Activated T-cell treated with anti-CD3 and anti-CD28 coated beads for 4 hours (primary cell): ENCODE results near the gene TUBA4B.
"Not testable (repeated sequence)": the region's sequence is repeated elsewhere in the genome, so short reads cannot be mapped to it uniquely, and the experiment has no call there.

ENCODE experiments used
- DNase-seq: peaks from one replicate; pipeline ENCODE4 v3.0.0-alpha.2; 2020

Gene TUBA4B

DNA sequence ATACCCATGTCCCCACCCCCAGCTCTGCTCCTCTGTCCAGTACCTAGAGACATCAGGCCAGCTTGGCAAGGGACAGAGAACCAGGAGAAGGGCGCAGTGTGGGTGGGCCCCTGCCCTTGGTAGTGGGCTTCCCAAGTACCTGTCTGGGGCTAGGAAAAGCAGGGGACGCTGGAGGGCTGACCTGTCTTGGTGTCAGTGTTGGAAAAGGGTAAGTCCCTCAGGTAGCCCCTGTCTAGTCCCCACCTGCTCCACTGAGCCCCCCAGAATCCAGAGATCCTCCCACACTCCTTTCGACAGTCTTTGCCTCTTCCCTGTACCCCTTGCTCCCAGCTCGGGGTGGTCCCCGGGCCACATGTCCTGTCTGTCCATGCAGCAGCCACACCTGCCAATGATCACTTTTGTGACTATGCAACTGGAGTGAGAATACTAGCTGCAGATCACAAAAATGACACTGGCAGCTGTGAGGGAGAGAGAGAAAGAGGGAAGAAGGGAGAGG, 40.7 kb downstream of the TUBA4B start:
- DNase-seq: no peak

DNA sequence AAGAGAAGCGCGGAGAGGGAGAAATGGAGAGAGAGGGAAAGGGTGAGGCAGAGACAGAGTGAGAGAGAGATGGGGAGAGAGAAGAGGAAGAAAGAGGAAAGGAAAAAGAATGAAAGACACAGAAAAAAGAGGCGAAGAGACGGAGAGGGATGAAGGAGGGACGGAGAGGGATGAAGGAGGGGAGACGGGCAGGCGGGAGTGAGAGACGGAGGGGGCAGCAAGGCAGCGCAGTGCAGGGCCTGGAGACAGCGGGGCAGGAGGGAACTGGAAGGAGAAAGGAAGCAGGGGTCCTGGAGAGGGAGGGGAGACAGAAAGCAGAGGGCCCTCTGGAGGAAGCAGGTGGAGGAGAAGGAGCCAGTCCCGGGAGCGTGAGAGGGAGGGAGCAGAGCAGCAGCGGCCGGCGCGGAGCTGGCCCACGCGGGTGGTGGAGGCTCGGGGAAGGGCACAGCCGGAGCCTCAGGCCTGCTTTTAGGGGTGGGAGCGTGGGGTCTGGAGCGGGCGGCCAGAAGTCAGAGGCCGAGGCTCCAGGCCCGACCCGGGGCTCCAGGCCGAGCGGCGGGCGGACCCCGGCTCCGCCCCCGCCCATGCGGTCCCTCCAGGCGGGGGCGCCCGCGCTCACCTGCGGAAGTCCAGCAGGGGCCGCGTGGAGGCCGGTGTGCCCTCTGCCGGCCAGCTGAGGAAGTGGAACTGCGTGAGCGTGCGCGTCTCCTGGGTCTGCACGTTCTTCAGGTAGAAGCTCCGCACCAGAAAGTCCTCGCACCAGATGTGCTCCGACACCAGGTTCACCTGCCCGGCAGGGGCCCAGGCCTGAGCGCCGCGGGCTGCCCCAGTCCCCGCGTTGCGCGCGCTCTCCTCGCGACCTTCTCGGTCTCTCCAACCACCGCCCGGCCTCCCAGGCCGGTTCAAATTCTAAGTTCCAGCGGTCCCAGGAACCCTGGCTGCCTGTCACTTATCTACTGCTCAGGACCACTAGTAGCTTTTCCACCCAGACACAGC, 41.6 kb downstream of the TUBA4B start:
- peak; percentile 83 for DNase-seq

DNA sequence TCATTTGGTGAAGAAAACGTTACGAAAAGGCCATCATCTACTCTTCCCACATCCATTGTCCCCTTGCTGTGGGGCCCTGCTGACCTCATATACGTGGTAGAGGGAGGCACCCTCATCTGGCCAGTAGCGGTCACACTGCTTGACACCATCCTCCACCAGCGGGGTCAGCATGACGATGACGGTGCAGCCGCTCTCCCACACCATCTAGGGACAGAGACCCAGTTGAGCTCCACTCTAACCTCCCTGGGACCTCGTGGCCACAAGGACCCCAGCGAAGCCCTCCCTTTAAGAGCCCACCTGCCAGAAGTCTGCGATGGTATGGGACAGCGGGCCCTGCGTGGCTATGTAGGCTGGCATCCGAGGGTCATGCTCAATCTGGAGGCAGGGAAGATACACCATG, 43.1 kb downstream of the TUBA4B start:
- DNase-seq: no peak

- no peak for DNase-seq
Measured at GRCh38 chr2:219296631-219297391, 43.8 kb downstream of the TUBA4B start.

DNA sequence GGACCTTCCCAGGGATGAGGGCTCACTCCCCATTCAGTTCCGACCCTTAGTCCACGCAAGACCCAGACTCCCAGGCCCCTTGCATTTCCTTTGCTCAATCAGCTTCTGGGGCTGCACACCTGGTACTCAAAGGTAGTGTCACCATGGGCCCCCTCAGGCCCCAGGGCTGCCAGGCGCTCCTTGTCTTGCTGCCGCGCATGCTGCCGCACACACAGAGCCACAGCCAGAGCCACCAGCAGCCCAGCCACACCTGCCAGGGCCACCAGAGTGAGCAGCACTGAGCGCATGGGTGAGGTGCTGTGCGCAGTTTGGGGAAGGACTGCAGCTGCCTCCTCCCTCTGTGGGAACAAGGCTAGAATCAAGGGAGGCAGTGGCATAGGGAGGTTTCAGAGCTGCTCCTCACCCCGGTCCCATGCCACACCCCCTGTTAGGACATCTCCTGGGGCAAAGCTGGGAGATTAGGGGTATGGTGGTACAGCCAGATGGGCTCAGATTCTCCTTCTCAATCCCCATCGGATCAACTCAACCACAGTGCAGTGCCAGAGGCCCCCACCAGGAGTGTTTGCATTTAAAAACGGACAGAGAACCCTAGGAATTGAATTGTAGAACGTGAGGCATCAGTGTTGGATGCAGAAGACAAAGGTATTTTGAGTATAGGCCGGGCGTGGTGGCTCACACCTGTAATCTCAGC, 44.9 kb downstream of the TUBA4B start:
- DNase-seq: no peak

DNA sequence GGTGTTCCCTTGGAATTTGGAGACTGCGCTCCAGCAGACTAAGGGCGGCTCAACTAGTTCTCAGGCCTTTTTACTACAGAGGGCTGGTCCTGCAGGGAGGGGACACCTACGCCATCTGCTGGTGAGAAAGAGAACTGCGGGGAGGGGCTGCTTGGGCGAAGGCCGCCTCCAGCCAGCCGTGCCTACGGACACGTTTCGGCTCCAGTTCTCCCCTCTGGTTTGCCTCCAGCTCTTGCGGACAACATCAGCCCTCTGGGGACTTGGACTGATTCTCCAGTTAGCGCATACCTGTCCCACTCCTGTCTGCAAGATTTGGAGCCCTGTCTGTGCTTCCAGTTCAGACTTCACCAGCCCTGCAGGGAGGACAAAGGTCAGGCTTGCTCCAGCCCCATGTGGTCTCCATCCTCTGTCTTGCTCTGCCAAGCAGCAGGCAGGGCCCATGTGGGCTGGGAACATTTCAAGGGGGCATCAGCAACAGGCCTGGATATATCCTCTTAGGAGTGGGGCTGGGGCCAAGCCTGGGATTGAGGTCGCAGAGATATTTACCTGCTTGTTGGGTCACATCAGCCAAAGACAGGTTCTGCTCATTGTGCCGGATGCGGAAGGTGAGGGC, 45.8 kb downstream of the TUBA4B start:
- DNase-seq: peak; percentile 91

DNA sequence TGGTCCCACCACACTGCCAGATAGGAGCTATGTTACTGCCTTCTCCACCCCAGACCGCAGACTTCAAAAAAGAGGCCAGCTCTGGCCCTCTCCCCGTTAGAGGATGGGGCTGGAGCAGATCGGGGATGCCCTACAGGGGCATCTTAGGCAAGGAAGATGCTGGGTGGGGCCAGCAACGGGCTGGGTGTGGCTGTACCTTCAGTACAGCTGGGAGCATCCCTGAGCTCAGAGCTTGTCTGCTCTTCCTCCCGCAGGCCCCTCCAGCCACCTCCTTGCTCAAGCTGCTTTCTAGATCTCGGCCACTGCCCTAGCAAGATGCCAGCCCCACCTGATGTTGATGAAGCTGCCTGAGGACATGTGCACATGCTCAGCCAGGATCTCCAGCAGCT, 46.3 kb downstream of the TUBA4B start:
- DNase-seq: no peak

DNA sequence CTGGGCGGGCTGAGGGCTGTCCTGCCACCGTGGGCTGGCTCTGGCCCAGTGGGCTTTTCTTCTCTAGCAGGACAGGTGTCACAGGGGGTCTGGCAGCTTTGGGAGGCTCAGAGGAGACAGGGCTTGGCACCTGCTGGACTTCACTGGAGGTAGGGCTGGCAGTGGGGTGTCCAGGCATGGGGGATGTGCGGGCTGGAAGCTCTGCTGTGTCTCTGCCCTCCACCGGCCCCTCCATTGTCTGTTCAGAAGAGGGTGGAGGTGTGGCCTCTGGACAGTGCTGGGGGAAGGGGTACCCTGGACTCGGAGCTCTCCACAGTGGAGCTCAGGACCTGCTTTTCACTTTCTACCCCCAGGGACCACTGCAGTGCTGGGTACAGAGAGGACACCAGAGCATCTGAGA, 47.0 kb downstream of the TUBA4B start:
- no peak for DNase-seq

DNA sequence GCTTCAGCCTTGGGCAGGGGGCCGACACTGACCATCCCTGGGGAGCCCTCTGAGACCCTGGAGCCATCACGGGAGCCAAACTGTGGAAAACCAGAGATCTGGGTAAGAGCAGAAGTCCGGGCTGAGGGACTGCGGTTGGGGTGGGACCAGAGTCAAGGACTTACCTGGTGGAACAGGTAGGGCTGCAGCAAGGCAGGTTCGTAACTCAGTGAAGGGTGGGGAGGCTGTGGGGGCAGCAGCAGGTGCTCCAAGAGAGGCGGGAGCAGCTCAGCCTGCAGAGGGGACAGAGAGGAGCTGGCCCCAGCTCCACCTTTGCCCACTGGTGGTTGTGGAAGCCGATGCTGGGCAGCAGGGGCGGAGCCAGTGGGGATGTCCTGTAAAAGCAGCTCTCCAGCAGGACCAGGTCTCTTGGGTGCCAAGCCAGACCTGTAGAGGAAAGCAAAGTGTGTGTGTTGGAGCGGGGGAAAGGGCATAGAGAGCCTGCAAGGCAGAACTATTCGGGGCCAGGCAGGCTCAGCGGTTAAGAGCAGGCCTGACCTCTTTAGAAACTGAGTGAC, 49.4 kb downstream of the TUBA4B start:
- DNase-seq: no peak

GRCh38 chr2:219304223-219304622, 51.2 kb downstream of the TUBA4B start:
- DNase-seq: no peak

GRCh38 chr2:219306047-219306446, 53.0 kb downstream of the TUBA4B start:
- no peak for DNase-seq

GRCh38 chr2:219308142-219309101, 55.4 kb downstream of the TUBA4B start:
- peak; percentile 43 for DNase-seq

DNA sequence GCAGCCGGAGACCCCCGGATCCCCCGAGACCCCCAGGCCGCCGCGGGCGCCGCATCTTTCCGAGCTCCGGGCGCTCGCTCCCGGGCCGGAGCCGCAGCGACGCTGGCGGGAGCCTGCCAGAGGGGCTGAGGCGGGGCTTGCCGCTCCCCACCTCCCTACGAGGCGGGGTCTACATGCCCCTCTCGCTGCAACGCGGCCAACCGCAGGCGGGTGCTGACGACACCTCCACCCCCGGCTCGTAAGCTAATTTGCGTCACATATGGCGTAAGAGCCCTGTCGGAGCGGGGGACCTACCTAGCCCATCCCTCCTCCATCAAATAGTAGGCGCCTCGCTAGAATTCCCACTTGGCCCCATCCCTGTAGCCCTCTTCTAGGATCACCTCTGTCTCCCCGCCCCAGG, 56.2 kb downstream of the TUBA4B start, which contains the start of gene PTPRN:
TSS of gene PTPRN (minus strand) at position 124 of the 400 bp plus-strand sequence. CDS start at position 55, 69 bp downstream.
- no peak for DNase-seq

DNA sequence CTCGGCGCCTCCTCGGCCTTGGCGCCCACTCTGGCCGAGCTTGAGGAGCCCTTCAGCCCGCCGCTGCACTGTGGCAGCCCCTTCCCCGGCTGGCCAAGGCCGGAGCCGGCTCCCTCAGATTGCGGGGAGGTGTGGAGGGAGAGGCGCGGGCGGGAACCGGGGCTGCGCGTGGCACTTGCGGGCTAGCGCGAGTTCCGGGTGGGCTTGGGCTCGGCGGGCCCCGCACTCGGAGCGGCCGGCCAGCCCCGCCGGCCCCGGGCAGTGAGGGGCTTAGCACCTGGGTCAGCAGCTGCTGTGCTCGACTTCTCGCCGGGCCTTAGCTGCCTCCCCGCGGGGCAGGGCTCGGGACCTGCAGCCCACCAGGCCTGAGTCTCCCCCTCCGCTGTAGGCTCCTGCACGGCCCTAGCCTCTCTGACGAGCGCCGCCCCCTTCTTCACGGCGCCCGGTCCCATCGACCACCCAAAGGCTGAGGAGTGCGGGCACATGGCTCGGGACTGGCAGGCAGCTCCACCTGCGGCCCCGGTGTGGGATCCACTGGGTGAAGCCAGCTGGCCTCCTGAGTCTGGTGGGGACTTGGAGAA, 59.7 kb downstream of the TUBA4B start:
- DNase-seq: not testable (repeated sequence)

DNA sequence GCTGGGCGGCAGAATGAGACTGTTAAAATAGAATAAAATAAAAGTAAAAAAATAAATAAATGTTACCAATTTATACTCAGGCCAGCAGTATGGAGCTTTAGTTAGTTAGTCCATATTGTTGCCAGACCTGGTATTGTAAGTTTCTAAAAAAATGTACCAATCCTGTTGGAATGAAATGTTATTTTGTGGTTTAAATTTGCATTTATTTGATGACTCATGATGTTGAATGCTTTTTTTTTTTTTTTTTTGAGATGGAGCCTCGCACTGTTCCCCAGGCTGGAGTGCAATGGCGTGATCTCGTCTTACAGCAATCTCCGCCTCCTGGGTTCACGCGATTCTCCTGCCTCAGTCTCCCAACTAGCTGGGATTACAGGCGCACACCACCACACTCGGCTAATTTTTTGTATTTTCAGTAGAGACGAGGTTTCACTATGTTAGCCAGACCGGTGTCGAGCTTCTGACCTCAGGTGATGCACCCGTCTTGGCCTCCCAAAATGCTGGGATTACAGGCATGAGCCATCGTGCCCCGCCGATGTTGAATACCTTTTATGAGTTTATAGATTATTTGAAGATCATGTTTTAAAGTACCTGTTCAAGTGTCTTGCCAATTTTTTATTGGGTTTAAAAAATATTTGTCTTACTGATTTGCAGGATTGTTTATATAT, 61.9 kb downstream of the TUBA4B start:
- DNase-seq: no peak
